Right atrium auricular region (tissue), 2 donors: ENCODE results near the gene EVA1A. TPM values are rescaled to one million over a fixed set of nuclear protein-coding genes. Genes with fewer than 3 reads are reported as not detected.

ENCODE experiments used
- DNase-seq: peaks from one replicate; pipeline ENCODE4 v3.0.0-alpha.2; 2019; ENCODE audit warnings: low spot score
- H3K27ac ChIP-seq, 2 donors: fragments of 200-600 bp; sonication (generic); 1 replicate in 1 of 2; 2 replicates in 1 of 2; pipeline ENCODE4 v1.5.1; 2016 to 2019
- H3K27me3 ChIP-seq, 2 donors: fragments of 200-600 bp; sonication (generic); one replicate each; pipeline versions ENCODE4 v1.5.1 to v1.6.0; 2017 to 2019
- H3K36me3 ChIP-seq: fragments of 200-600 bp; sonication (generic); one replicate; pipeline ENCODE4 v1.5.1; 2016
- H3K4me1 ChIP-seq, 2 donors: fragments of 200-600 bp; sonication (generic); one replicate each; pipeline versions ENCODE4 v1.5.1 to v1.6.0; 2017 to 2019
- H3K4me3 ChIP-seq, 2 donors: fragments of 200-600 bp; sonication (generic); 1 replicate in 1 of 2; 2 replicates in 1 of 2; pipeline ENCODE4 v1.5.1; 2017 to 2019; ENCODE audit warnings: mild to moderate bottlenecking in 1 of 2, moderate library complexity in 1 of 2
- H3K9me3 ChIP-seq, 2 donors: fragments of 200-600 bp; sonication (generic); one replicate each; pipeline ENCODE4 v1.5.1; 2019
- total RNA-seq, 2 donors: library from RNA; depleted of rRNA; stranded (reverse); fragments of >200 nt; gene quantifications; one replicate each; pipeline ENCODE4 v1.1.0, GENCODE V29; 2016
- TF ChIP-seq, protein P1 (sequence below), 2 donors: fragments of 200-600 bp; sonication (generic); IDR thresholded peaks; one replicate each; pipeline ENCODE4 v1.5.1; 2019; ENCODE audit warnings: antibody characterized with exemption in 2 of 2

The EVA1A gene
- total RNA-seq, 2 donors from 2014 or later = 0.47 to 1.2 TPM

DNA sequence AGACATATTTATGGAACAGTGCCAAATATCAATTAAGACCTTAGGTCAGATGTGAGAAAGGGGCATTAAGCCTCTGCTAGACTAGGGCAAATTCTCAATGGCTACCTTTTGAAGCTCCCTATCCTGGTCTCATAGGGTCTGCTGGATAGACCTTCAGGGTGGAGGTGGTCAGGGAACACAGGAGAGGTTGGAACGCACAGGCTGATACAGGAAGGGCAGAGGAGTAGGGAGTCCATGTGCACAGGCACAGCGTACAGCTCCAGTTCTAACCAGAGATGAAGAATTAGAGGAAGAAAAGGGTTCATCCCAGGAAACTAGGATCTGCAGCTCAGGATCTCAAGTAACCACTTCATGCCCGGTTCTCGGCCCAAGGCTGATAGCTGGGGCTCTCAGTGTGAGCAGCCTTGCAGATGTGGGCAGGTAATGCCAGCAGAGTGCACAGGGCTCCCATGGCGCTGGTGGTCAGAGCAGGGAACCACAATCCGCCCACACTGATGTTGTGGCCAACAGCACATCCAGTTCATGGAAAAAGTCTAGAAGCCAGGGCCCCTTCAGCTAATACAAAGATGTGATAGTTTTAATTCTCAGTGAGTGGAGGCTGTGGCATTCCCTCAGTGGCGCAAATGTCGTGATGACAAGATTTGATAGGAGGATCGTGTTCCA lies 3.4 kb upstream of the EVA1A start:
- TF ChIP-seq, protein P1, sequence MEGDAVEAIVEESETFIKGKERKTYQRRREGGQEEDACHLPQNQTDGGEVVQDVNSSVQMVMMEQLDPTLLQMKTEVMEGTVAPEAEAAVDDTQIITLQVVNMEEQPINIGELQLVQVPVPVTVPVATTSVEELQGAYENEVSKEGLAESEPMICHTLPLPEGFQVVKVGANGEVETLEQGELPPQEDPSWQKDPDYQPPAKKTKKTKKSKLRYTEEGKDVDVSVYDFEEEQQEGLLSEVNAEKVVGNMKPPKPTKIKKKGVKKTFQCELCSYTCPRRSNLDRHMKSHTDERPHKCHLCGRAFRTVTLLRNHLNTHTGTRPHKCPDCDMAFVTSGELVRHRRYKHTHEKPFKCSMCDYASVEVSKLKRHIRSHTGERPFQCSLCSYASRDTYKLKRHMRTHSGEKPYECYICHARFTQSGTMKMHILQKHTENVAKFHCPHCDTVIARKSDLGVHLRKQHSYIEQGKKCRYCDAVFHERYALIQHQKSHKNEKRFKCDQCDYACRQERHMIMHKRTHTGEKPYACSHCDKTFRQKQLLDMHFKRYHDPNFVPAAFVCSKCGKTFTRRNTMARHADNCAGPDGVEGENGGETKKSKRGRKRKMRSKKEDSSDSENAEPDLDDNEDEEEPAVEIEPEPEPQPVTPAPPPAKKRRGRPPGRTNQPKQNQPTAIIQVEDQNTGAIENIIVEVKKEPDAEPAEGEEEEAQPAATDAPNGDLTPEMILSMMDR (IDR thresholded peaks at IDR 0.05) = no peak
- H3K4me1 ChIP-seq = peaks cover 0 to 13% of the 10 kb centered on the region in 2 donors
- H3K36me3 ChIP-seq = no peaks in the 10 kb centered on the region

DNA sequence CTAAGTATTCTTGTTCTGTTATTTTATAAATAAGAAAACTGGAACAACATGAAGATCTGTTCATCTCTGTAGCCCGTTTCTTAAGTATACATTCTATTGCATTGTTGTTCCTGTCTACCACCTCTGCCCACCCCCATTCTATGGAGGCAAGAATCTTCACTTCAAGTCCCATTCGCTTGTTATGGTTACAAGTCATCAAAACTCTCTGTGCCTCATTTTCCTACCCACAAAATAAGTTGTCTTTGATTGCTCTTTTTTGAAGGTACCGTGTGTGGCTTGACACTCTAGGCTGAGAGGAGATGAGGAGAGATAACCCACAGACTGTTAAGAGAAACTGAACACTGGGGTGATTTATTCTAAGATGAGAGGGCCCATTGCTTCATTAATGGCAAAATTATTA lies 2.9 kb upstream of the EVA1A start:
- Histone ChIP-seq H3K4me3 (no peak overlapping the region), H3K27me3 (no peaks in the 10 kb centered on the region)
- TF ChIP-seq, protein P1 (IDR thresholded peaks at IDR 0.05) = no peak

More for the DNA sequence above, 3.4 kb upstream of the EVA1A start:
- Histone ChIP-seq H3K4me3 (no peak overlapping the region), H3K27ac (no peak overlapping the region), H3K27me3 (no peaks in the 10 kb centered on the region), H3K9me3 (no peaks in the 10 kb centered on the region)
- no peak for DNase-seq

DNA sequence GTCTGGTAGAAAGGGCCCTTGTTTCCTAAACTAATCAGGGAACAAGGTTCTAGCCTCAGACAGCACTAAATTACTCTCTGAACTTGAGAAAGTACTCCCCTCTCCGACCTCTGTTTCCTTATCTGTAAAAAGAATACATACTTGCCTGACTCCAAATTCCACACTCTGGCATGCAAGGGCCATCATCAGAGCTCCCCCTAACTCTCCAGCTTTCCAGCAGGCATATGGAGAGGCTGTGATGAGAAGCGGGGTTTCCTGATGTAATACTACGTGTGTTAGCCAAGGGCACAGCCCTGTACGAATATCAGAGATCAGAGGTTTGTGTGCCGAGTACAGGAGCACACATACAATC lies 1.8 kb upstream of the EVA1A start:
- no peak for DNase-seq
- TF ChIP-seq, protein P1 (IDR thresholded peaks at IDR 0.05) = no peak
- H3K9me3 ChIP-seq = no peaks in the 10 kb centered on the region
- no peak overlapping the region for H3K4me3 ChIP-seq
- H3K27ac ChIP-seq = no peak overlapping the region
- peaks cover 0 to 13% of the 10 kb centered on the region in 2 donors for H3K4me1 ChIP-seq
- H3K27me3 ChIP-seq = no peaks in the 10 kb centered on the region
- no peaks in the 10 kb centered on the region for H3K36me3 ChIP-seq

More for the DNA sequence above, 2.9 kb upstream of the EVA1A start:
- no peak for DNase-seq
- peaks cover 0 to 13% of the 10 kb centered on the region in 2 donors for H3K4me1 ChIP-seq
- no peaks in the 10 kb centered on the region for H3K36me3 ChIP-seq
- H3K27ac ChIP-seq = no peak overlapping the region
- H3K9me3 ChIP-seq = no peaks in the 10 kb centered on the region

DNA sequence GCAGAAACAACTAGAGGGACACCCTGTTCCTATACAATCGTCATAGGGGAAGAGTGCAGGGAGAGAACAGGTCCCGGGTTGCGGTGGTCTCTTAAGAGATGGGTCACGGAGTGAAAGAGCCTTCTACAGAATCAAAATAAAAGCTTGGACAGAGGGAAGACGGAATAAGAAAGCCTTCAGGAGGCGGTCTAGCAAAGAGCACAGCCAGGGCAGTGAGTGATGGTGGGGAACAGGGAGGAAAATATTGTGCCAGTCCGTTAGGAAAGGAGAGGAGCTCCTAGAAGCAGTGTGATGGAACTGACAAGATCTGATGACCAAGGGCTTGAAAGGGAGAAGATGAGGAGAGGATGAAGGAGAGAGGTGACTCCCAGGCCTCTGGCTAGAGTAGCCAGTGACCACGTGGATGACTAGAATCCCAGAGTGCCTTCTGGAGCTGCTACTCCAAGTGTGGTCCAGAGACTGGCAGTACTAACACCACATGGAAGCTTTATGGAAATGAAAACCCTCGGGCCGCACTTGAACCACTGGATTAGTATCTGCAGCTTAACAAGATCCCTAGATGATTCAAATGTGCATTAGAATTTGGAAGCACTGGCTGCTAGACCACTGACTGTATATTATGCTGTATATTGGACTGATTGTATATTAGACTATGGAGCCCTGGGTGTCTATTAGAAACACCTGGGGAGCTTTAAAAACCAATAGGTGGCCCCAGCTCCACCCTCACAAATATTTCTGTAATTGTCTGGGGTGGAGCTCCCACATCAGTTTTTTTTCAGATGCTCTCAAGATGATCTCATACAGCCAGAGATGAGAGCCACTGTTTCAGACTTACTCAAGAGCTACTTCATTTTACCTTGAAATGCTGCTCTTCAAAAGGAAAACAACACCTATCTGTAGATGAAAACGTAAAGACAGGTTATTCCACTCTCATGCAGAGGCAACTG lies 1.1 kb upstream of the EVA1A start:
- H3K36me3 ChIP-seq = no peaks in the 10 kb centered on the region
- H3K27ac ChIP-seq = no peak overlapping the region
- no peak overlapping the region for H3K4me3 ChIP-seq
- H3K27me3 ChIP-seq = no peaks in the 10 kb centered on the region
- DNase-seq = no peak
- TF ChIP-seq, protein P1 (IDR thresholded peaks at IDR 0.05) = no peak
- H3K9me3 ChIP-seq = no peaks in the 10 kb centered on the region
- peaks cover 0 to 13% of the 10 kb centered on the region in 2 donors for H3K4me1 ChIP-seq

- TF ChIP-seq, protein P1 (IDR thresholded peaks at IDR 0.05) = peak in 1 of 2 donors; percentile 28
- no peaks in the 10 kb centered on the region for H3K36me3 ChIP-seq
- no peaks in the 10 kb centered on the region for H3K27me3 ChIP-seq
- H3K27ac ChIP-seq = peak overlapping the region in 1 of 2 donors; percentile 31
- H3K4me3 ChIP-seq = peak overlapping the region; percentile 36 to 57
- H3K9me3 ChIP-seq = no peaks in the 10 kb centered on the region
- DNase-seq = no peak
- peaks cover 0 to 13% of the 10 kb centered on the region in 2 donors for H3K4me1 ChIP-seq
Measured at GRCh38 chr2:75560022-75560767, 544 bp downstream of the EVA1A start.
